Measurements from ENCODE around the gene MBNL2. TPM values are rescaled to one million over a fixed set of nuclear protein-coding genes. Genes with fewer than 3 reads are reported as not detected.

MBNL2 gene
- total RNA-seq, 4 donors from 2014 or later, result 50.7 to 115 (median 72.0) TPM

GRCh38 chr13:97413694-97414093, 191.6 kb downstream of the MBNL2 start:
- Histone ChIP-seq H3K4me3 (no peak overlapping the region), H3K4me1 (no peaks in the 10 kb centered on the region), H3K27ac (no peak overlapping the region), H3K9me3 (no peaks in the 10 kb centered on the region), H3K36me3 (no peaks in the 10 kb centered on the region), H3K27me3 (no peaks in the 10 kb centered on the region)
- intact Hi-C loops (cut with DNase I; ENCODE audit: low total_unique reads), result no loop called here
- no peak for DNase-seq
- TF ChIP-seq CTCF (IDR thresholded peaks at IDR 0.05) (no peak), POLR2A (IDR thresholded peaks at IDR 0.05) (no peak)

- Histone ChIP-seq H3K4me1 (no peaks in the 10 kb centered on the region), H3K27me3 (no peaks in the 10 kb centered on the region), H3K36me3 (no peaks in the 10 kb centered on the region), H3K4me3 (no peak overlapping the region), H3K9me3 (no peaks in the 10 kb centered on the region), H3K27ac (no peak overlapping the region)
- DNase-seq, result no peak
- intact Hi-C loops (cut with DNase I; ENCODE audit: low total_unique reads), result no loop called here
- TF ChIP-seq CTCF (IDR thresholded peaks at IDR 0.05) (no peak), POLR2A (IDR thresholded peaks at IDR 0.05) (no peak)
Observed at GRCh38 chr13:97414392-97414791, 192.3 kb downstream of the MBNL2 start.

GRCh38 chr13:97417698-97418097, 195.6 kb downstream of the MBNL2 start:
- Histone ChIP-seq H3K9me3 (no peaks in the 10 kb centered on the region), H3K36me3 (no peaks in the 10 kb centered on the region), H3K4me3 (no peak overlapping the region), H3K27ac (no peak overlapping the region), H3K4me1 (no peaks in the 10 kb centered on the region), H3K27me3 (no peaks in the 10 kb centered on the region)
- no peak for DNase-seq
- intact Hi-C loops (cut with DNase I; ENCODE audit: low total_unique reads), result no loop called here
- TF ChIP-seq CTCF (IDR thresholded peaks at IDR 0.05), result no peak
- TF ChIP-seq POLR2A (IDR thresholded peaks at IDR 0.05), result no peak

GRCh38 chr13:97422118-97423054, 200.3 kb downstream of the MBNL2 start:
- H3K36me3 ChIP-seq, result no peaks in the 10 kb centered on the region
- no peaks in the 10 kb centered on the region for H3K4me1 ChIP-seq
- H3K27me3 ChIP-seq, result no peaks in the 10 kb centered on the region
- intact Hi-C loops (cut with DNase I; ENCODE audit: low total_unique reads), result no loop called here
- TF ChIP-seq POLR2A (IDR thresholded peaks at IDR 0.05) (no peak), CTCF (IDR thresholded peaks at IDR 0.05) (no peak)
- H3K27ac ChIP-seq, result no peak overlapping the region
- H3K4me3 ChIP-seq, result no peak overlapping the region
- no peak for DNase-seq
- H3K9me3 ChIP-seq, result no peaks in the 10 kb centered on the region

GRCh38 chr13:97423300-97424045, 201.3 kb downstream of the MBNL2 start:
- H3K36me3 ChIP-seq, result no peaks in the 10 kb centered on the region
- no peak for DNase-seq
- H3K4me1 ChIP-seq, result no peaks in the 10 kb centered on the region
- intact Hi-C loops (cut with DNase I; ENCODE audit: low total_unique reads), result no loop called here
- TF ChIP-seq POLR2A (IDR thresholded peaks at IDR 0.05), result no peak
- TF ChIP-seq CTCF (IDR thresholded peaks at IDR 0.05), result no peak
- no peak overlapping the region for H3K27ac ChIP-seq
- H3K9me3 ChIP-seq, result no peaks in the 10 kb centered on the region
- no peaks in the 10 kb centered on the region for H3K27me3 ChIP-seq
- H3K4me3 ChIP-seq, result no peak overlapping the region

Data from uterus (tissue), 4 donors.